ENCODE data around the gene RNF44. TPM values are rescaled to one million over a fixed set of nuclear protein-coding genes. Genes with fewer than 3 reads are reported as not detected.
"Not testable (repeated sequence)": the region's sequence is repeated elsewhere in the genome, so short reads cannot be mapped to it uniquely, and the experiment has no call there.

Gene RNF44
- total and polyA plus RNA-seq, 5 donors, result 16.5 to 31.7 (median 26.1) TPM

DNA sequence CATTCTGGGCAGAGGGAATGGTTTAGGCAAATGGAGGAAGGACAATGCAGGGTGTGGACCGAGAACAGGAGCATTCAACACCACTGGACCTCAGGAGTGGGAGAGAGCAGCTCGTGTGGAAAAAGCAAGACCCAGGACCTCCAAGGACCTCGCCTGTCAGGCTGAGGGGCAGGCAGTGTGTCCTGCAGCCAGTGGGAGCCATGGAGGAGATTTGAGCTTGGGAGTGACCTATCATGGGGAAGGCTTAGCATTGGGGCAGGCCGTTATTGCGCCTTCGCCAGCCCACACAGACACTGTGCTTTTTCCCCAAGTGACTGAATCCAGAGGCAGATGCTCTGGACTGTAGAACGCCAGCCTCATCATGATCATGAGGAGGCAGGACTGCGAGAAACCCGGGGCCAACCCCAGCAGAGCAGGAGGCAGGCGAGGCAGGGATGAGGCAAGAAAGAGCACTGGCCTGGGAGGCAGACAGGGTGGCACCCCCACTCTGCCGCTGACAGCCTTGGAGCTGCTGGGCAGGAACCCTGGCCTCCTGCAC lies 15.2 kb upstream of the RNF44 start:
- WGBS, result 80% methylated on average over 11 of the region's 11 CpGs
- DNase-seq, result peak in 2 of 3 donors; percentile 16 to 30
- H3K4me1 ChIP-seq (ENCODE audit: control insufficient read depth, insufficient read depth, low read length), result no peaks in the 10 kb centered on the region
- intact Hi-C loops (cut with DNase I), result no loop called here
- no peaks in the 10 kb centered on the region for H3K27me3 ChIP-seq (ENCODE audit: control insufficient read depth, insufficient read depth)
- ATAC-seq, result no peak
- H3K27ac ChIP-seq (ENCODE audit: low read length), result no peak overlapping the region
- H3K9me3 ChIP-seq (ENCODE audit: control insufficient read depth, low read length), result no peaks in the 10 kb centered on the region
- H3K4me3 ChIP-seq (ENCODE audit: low read length), result no peak overlapping the region

DNA sequence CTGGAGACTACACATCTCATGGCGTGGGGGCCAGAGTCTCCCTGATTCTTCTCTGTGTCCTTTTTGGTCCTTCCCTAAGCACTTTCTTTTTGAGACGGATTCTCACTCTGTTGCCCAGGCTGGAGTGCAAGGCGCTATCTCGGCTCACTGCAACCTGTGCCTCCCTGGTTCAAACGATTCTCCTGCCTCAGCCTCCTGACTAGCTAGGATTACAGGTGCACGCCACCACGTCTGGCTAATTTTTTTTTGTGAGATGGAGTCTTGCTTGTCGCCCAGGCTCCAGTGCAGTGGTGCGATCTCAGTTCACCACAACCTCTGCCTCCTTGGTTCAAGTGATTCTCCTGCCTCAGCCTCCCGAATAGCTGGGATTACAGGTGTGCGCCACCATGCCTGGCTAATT lies 13.7 kb upstream of the RNF44 start:
- H3K9me3 ChIP-seq (ENCODE audit: control insufficient read depth, low read length); H3K4me1 ChIP-seq (ENCODE audit: control insufficient read depth, insufficient read depth, low read length); ATAC-seq; H3K4me3 ChIP-seq (ENCODE audit: low read length); intact Hi-C loops (cut with DNase I); H3K27me3 ChIP-seq (ENCODE audit: control insufficient read depth, insufficient read depth); H3K27ac ChIP-seq (ENCODE audit: low read length): not testable (repeated sequence)
- DNase-seq, result peak in 1 of 3 donors; percentile 9
- WGBS, result 86% methylated on average over 11 of the region's 11 CpGs

DNA sequence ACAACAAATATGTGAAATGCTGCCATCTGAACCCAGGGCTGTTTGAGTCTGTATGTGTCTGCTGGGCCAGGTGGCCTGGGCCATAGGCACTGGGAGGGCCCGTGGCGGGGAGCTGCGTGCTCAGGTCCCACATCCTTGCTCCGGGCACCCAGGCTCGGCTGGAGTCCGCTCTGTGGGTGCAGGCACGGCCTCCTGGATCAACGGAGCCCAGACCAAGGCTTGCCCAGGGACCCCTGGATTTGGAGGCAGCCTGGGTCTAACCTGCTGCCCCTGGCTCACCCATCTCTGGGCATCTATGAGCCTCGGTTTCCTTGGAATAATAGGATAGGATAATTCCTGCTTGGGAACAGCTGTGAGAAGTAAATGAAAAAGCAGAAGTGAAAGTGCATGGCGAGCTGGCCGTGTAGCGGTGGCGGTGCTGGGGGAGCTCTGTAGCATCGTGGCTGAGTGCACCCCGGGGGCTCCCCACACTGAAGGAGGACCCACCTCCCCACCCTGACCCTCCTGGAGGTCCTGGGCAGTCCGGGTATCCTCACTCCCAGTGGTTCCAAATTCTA lies 13.2 kb upstream of the RNF44 start:
- no peak overlapping the region for H3K27ac ChIP-seq (ENCODE audit: low read length)
- intact Hi-C loops (cut with DNase I), result no loop called here
- WGBS, result 72% methylated on average over 16 of the region's 16 CpGs
- no peak for ATAC-seq
- H3K4me1 ChIP-seq (ENCODE audit: control insufficient read depth, insufficient read depth, low read length), result no peaks in the 10 kb centered on the region
- no peak overlapping the region for H3K4me3 ChIP-seq (ENCODE audit: low read length)
- no peaks in the 10 kb centered on the region for H3K27me3 ChIP-seq (ENCODE audit: control insufficient read depth, insufficient read depth)
- no peaks in the 10 kb centered on the region for H3K9me3 ChIP-seq (ENCODE audit: control insufficient read depth, low read length)
- DNase-seq, result peak in 1 of 3 donors; percentile 45

DNA sequence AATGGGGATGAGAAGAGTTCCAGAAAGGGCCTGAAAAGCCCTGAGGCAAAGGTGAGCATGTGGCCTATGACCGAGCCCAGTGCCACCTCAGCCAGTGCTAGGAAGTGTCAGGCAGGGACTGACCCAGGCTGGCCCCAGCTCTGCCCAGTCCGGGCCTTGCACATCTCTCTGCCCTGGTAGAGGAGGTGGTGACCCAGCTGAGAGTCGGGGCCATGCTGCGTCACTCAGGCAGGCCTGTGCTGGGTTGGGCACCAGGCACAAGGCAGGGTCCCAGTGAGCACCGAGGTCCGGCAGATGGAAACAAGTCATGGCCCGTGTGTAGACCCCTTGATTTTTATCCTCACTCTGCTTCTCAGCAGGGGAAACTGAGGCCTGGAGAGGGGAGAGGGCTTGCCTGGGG lies 12.7 kb upstream of the RNF44 start:
- H3K9me3 ChIP-seq (ENCODE audit: control insufficient read depth, low read length), result no peaks in the 10 kb centered on the region
- no peak overlapping the region for H3K27ac ChIP-seq (ENCODE audit: low read length)
- DNase-seq (peak in 1 of 3 donors; percentile 57), ATAC-seq (no peak)
- H3K27me3 ChIP-seq (ENCODE audit: control insufficient read depth, insufficient read depth), result no peaks in the 10 kb centered on the region
- intact Hi-C loops (cut with DNase I), result no loop called here
- no peak overlapping the region for H3K4me3 ChIP-seq (ENCODE audit: low read length)
- no peaks in the 10 kb centered on the region for H3K4me1 ChIP-seq (ENCODE audit: control insufficient read depth, insufficient read depth, low read length)
- 84% methylated on average over 7 of the region's 7 CpGs for WGBS

DNA sequence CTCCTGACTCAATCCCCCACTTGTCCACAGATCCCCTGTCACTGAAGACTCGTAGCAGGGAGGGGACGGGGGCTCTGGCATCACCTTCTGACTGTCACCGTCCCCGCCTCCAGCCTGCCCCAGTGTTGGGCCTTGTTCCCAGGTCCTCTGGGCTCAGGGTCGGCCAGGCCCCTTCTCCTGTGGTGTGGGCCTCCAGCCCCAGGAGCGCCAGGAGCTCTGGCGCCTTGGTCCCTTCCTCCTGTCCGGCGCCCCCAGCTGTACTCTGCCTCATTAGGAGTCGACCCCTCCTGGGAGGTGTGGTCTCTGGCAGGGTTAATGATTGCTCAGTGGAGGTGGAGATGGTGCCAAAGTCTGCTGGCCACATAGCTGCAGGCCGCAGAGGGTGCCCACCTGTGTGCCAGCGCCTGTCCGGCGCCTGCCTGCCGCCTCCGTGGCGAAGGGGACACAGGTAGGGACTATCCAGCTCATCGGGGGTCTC lies 11.8 kb upstream of the RNF44 start, which contains the start of gene CDHR2:
TSS of gene CDHR2 (plus strand) at position 376 of the 478 bp plus-strand sequence. CDS start 16,011 bp downstream, outside the sequence.
- Histone ChIP-seq H3K4me3 (ENCODE audit: low read length) (no peak within 1 kb of the TSS), H3K9me3 (ENCODE audit: control insufficient read depth, low read length) (no peaks in the 10 kb centered on the region), H3K27me3 (ENCODE audit: control insufficient read depth, insufficient read depth) (no peaks in the 10 kb centered on the region), H3K27ac (ENCODE audit: low read length) (no peak within 1 kb of the TSS), H3K4me1 (ENCODE audit: control insufficient read depth, insufficient read depth, low read length) (no peaks in the 10 kb centered on the region)
- 70% methylated on average over 18 of the region's 18 CpGs for WGBS
- peak in 1 of 3 donors; percentile 53 for DNase-seq
- ATAC-seq, result no peak
- intact Hi-C loops (cut with DNase I), result no loop called here

DNA sequence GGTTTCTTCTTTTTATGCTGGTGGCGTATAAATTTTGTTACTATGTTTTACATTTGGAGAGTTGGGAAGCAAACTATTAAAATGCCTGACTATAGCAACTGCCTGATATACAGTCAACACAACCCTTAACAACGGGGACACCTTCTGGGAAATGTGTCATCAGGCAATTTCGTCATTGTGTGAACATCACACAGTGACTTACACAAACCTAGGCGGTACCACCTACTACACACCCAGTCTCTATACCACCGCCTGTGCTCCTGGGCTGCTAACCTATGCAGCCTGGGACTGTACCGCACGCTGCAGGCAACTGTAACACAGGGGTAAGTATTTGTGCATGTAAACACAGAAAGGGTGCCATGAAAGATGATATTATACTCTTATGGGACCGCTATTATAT lies 10.6 kb upstream of the RNF44 start:
- DNase-seq (peak in 1 of 3 donors; percentile 14), ATAC-seq (peak in 1 of 2 donors; percentile 28)
- Histone ChIP-seq H3K27ac (ENCODE audit: low read length) (no peak overlapping the region), H3K4me1 (ENCODE audit: control insufficient read depth, insufficient read depth, low read length) (no peaks in the 10 kb centered on the region), H3K9me3 (ENCODE audit: control insufficient read depth, low read length) (no peaks in the 10 kb centered on the region), H3K4me3 (ENCODE audit: low read length) (no peak overlapping the region), H3K27me3 (ENCODE audit: control insufficient read depth, insufficient read depth) (no peaks in the 10 kb centered on the region)
- intact Hi-C loops (cut with DNase I), result no loop called here
- 68% methylated on average over 8 of the region's 8 CpGs for WGBS

DNA sequence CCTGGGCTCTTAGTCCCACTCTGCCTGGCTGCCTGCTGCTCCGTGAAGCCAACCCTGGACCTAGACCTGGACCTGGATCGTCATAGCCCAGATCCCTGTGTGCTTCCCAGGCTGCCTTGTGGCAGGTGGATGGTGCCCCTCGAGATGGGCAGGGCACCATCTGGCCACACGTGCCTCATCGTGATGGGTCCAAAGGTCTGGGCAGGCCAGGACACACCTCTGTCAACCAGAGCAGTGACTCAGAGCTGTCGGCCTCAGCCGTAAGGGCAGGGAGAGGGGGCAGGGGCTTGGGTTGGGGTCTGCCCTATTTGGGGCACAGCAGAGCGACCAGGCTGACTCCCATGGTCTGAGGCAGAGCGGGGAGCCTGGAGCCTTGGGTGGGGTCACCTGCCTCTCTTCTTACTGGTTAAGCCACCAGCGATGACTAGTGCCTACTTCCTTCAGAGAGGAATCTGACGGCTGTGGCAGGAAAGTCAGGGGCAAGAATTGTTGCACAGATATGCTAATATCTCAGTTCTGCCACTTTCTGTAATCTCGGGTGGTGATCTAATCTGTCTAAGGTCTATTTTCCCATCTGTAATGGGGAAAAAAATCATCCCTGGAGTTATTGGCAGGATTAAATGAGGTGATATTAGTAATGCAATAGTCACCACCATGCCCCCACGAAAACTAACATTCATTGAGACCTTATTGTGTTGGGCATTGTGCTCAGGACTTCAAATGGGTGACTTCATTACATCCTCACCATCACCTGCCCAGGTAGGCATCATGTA lies 8.7 kb upstream of the RNF44 start:
- H3K9me3 ChIP-seq (ENCODE audit: control insufficient read depth, low read length), result no peaks in the 10 kb centered on the region
- ATAC-seq, result no peak
- intact Hi-C loops (cut with DNase I), result no loop called here
- DNase-seq, result peak in 2 of 3 donors; percentile 27 to 38
- H3K4me3 ChIP-seq (ENCODE audit: low read length), result no peak overlapping the region
- H3K4me1 ChIP-seq (ENCODE audit: control insufficient read depth, insufficient read depth, low read length), result no peaks in the 10 kb centered on the region
- no peaks in the 10 kb centered on the region for H3K27me3 ChIP-seq (ENCODE audit: control insufficient read depth, insufficient read depth)
- no peak overlapping the region for H3K27ac ChIP-seq (ENCODE audit: low read length)
- 84% methylated on average over 13 of the region's 13 CpGs for WGBS

DNA sequence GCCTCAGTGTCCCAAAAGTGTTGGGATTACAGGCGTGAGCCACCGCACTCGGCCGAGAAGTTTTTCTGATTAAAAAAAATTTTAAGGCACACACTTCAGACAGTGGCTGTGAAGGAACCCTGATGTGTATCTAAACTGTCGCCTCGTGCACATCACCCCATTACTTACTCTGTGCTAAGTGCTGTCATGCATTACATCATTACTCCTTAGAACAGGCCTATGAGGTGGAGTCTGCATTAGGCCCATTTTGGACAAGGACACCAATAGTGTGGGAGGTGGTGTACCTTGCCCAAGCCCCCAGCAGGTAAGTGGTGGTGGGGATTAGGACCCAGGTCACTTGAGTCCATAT lies 8.2 kb upstream of the RNF44 start:
- no peaks in the 10 kb centered on the region for H3K9me3 ChIP-seq (ENCODE audit: control insufficient read depth, low read length)
- no peaks in the 10 kb centered on the region for H3K27me3 ChIP-seq (ENCODE audit: control insufficient read depth, insufficient read depth)
- no peaks in the 10 kb centered on the region for H3K4me1 ChIP-seq (ENCODE audit: control insufficient read depth, insufficient read depth, low read length)
- no peak overlapping the region for H3K27ac ChIP-seq (ENCODE audit: low read length)
- DNase-seq, result no peak
- H3K4me3 ChIP-seq (ENCODE audit: low read length), result no peak overlapping the region
- WGBS, result 95% methylated on average over 6 of the region's 6 CpGs
- no peak for ATAC-seq
- intact Hi-C loops (cut with DNase I), result no loop called here

DNA sequence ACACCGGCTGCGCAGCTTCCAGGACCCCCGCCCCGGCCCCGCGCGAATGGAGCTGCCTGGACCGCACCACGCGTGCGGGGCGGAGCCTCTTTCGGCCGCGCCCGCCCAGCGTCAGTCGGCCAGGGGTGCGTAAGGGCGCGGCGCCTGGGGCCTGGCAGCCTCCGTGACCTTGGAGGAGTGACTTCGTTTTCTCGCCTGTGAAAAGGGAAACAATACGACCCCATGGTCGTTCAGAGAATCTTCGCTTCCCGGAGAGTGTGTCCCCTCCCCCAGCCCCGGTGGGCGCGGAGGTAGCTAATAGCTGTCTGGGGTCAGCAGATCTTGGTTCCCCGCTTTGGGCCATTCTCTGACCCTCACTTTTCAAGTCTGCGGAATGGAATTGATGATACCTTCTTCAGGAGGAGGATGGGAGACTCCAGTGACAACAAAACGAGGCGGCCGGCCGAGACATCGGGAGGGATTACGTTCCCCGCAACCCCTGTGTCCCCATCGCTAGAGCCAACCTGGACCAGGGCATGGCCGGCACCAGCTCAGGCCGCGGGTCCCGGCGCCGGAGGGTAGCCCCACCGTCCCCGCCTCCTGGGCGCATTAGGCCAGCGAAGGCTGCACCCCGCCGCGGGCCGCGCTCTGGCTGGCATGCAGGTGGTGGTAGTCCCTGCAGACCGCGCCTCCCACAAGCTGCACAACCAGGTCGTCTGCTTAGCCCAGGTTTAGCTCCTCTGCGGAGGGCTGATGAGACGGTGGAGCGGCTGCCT lies 6.4 kb upstream of the RNF44 start:
- WGBS, result under 1% methylated on average over 63 of the region's 63 CpGs
- Histone ChIP-seq H3K9me3 (ENCODE audit: control insufficient read depth, low read length) (no peaks in the 10 kb centered on the region), H3K27ac (ENCODE audit: low read length) (peak overlapping the region; percentile 88), H3K4me1 (ENCODE audit: control insufficient read depth, insufficient read depth, low read length) (no peaks in the 10 kb centered on the region), H3K4me3 (ENCODE audit: low read length) (peak overlapping the region; percentile 90), H3K27me3 (ENCODE audit: control insufficient read depth, insufficient read depth) (no peaks in the 10 kb centered on the region)
- peak; percentile 84 to 90 for ATAC-seq
- DNase-seq, result peak; percentile 79 to 92 (median 91)
- intact Hi-C loops (cut with DNase I), result no loop called here

DNA sequence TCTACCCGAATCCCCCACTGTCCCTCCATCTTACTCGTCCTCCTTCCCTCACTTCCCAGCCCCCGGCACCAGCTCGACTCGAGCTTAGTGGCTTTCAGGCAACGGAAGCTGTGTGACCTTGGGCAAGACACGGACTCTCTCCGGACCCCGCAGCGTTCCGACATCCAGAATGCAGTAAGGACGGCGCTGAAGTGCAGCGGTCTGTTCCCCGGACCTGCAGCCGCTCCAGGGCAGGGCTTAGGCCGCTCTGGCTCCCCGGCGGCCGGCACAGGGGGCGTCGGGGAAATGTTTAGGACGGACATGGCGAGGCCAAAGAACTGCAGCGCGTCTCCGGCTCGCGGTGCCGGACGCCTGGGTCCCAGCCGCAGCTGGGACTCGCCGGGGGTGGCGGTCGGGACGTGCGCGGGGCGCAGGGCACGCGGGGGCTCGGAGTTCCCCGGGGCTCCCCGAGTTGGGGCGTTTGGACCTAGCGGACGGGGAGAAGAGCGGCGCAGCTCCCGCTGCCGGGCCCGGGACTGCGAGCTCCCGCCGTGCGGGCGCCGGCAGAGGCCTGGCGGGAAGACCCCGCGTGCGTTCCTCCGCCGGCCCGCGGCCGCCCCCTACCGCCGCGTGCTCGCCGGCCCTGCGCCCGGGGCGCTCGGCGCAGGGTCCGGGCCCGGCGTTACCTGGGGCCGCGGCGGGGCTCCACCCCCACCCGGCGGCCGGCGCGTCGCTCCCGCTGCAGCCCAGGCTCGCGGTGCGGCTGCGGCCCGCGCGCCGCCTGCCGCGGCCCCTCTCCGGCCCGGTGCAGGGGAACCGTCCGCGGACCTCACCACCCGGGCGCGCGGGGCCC lies 5.6 kb upstream of the RNF44 start:
- peak overlapping the region; percentile 90 for H3K4me3 ChIP-seq (ENCODE audit: low read length)
- 1% methylated on average over 109 of the region's 110 CpGs for WGBS

More for the DNA sequence above, 5.6 kb upstream of the RNF44 start:
- peak; percentile 0 to 10 for ATAC-seq
- Histone ChIP-seq H3K4me1 (ENCODE audit: control insufficient read depth, insufficient read depth, low read length) (no peaks in the 10 kb centered on the region), H3K27me3 (ENCODE audit: control insufficient read depth, insufficient read depth) (no peaks in the 10 kb centered on the region), H3K9me3 (ENCODE audit: control insufficient read depth, low read length) (no peaks in the 10 kb centered on the region), H3K27ac (ENCODE audit: low read length) (peak overlapping the region; percentile 88)
- peak in 2 of 3 donors; percentile 57 to 75 for DNase-seq
- intact Hi-C loops (cut with DNase I), result no loop called here
